Measurements from ENCODE around the gene VWC2L. TPM values are rescaled to one million over a fixed set of nuclear protein-coding genes. Genes with fewer than 3 reads are reported as not detected.

VWC2L gene
- polyA plus RNA-seq, 1 donor: 0.03 TPM

DNA sequence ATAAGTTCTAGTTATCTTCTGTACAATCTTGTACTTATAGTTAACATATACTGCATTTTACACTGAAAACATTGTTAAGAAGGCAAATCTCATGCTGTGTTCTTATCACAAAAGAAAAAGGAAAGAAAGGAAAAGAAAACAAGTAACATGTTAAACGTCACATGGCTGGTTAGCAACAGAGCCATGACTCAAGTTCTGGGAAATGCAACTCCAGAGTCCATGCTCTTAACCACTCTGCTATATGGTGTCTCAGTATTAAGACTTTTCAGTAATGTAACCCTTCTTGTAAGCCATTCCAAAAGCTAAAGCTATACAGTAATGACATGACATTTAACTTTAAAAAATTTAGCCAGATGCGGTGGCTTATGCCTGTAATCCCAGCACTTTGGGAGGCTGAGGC is 217.2 kb downstream of the VWC2L start:
- H3K27ac ChIP-seq (ENCODE audit: low read length): no peak overlapping the region
- H3K4me3 ChIP-seq (ENCODE audit: low read length): no peak overlapping the region
- WGBS (ENCODE audit: insufficient coverage, low lambda C conversion rate): 67% methylated on average over 1 of the region's 2 CpGs
- no peaks in the 10 kb centered on the region for H3K9me3 ChIP-seq (ENCODE audit: control insufficient read depth, low read depth, low read length)
- H3K36me3 ChIP-seq (ENCODE audit: control insufficient read depth, insufficient read depth, low read length): no peaks in the 10 kb centered on the region
- no peak for DNase-seq
- no peaks in the 10 kb centered on the region for H3K4me1 ChIP-seq (ENCODE audit: control insufficient read depth, insufficient read depth, low read length)
- no peaks in the 10 kb centered on the region for H3K27me3 ChIP-seq (ENCODE audit: control insufficient read depth, insufficient read depth, low read length)

All from large intestine (tissue), 3 donors.